SIG-M5 (cell line): Measurements from ENCODE around the gene FAM181A.

Experiments
- DNase-seq: peaks from one replicate; lab custom pipeline; 2025; lab: John Stamatoyannopoulos, UW

FAM181A gene

GRCh38 chr14:93926873-93927799 is at the start of gene FAM181A:
Gene FAM181A, plus strand, starts transcription at chr14:93927344. Its CDS starts 942 bp downstream, at chr14:93928286.
- DNase-seq = no peak

- no peak for DNase-seq
Measured at GRCh38 chr14:93878212-93878611, 48.9 kb upstream of the FAM181A start.

- DNase-seq = no peak
Measured at GRCh38 chr14:93878871-93879270, 48.3 kb upstream of the FAM181A start.

GRCh38 chr14:93879362-93879983 is 47.7 kb upstream of the FAM181A start:
- no peak for DNase-seq

- DNase-seq = no peak
Measured at GRCh38 chr14:93880021-93880820, 46.9 kb upstream of the FAM181A start.

GRCh38 chr14:93884950-93885349 is 42.2 kb upstream of the FAM181A start:
- no peak for DNase-seq

GRCh38 chr14:93888995-93889394 is 38.1 kb upstream of the FAM181A start:
- no peak for DNase-seq

GRCh38 chr14:93889739-93890483 is 37.2 kb upstream of the FAM181A start:
- DNase-seq = no peak

GRCh38 chr14:93891756-93892504 is 35.2 kb upstream of the FAM181A start:
- no peak for DNase-seq

- DNase-seq = no peak
Measured at GRCh38 chr14:93892505-93892839, 34.7 kb upstream of the FAM181A start.

GRCh38 chr14:93892923-93893558 is 34.1 kb upstream of the FAM181A start:
- DNase-seq = no peak

- no peak for DNase-seq
Measured at GRCh38 chr14:93893661-93894261, 33.4 kb upstream of the FAM181A start.

- DNase-seq = no peak
Measured at GRCh38 chr14:93895023-93895604, 32.0 kb upstream of the FAM181A start.

GRCh38 chr14:93897476-93897845 is 29.7 kb upstream of the FAM181A start:
- no peak for DNase-seq

- no peak for DNase-seq
Measured at GRCh38 chr14:93898081-93898611, 29.0 kb upstream of the FAM181A start.

- DNase-seq = no peak
Measured at GRCh38 chr14:93898731-93899130, 28.4 kb upstream of the FAM181A start.

GRCh38 chr14:93901813-93902212 is 25.3 kb upstream of the FAM181A start:
- DNase-seq = no peak

GRCh38 chr14:93902619-93903307 is 24.4 kb upstream of the FAM181A start:
- no peak for DNase-seq
